NCI-H187 treated with DMSO at 0.1 percent for 48 hours (cell line): ENCODE measurements around the gene TRAF7.
"Not testable (repeated sequence)": the region's sequence is repeated elsewhere in the genome, so short reads cannot be mapped to it uniquely, and the experiment has no call there.

Source experiments
- DNase-seq: peaks from one replicate; lab custom pipeline; 2025; lab: John Stamatoyannopoulos, UW

The TRAF7 gene

GRCh38 chr16:2155091-2155950 lies at the start of gene TRAF7:
TSS of gene TRAF7 (plus strand) at chr16:2155782. CDS start at chr16:2163921, 8,139 bp downstream.
- peak; percentile 100 for DNase-seq

GRCh38 chr16:2106211-2106610 lies 49.4 kb upstream of the TRAF7 start:
- not testable (repeated sequence) for DNase-seq

- DNase-seq: not testable (repeated sequence)
These were observed 48.3 kb upstream of the TRAF7 start for GRCh38 chr16:2107121-2107790.

- not testable (repeated sequence) for DNase-seq
These were observed 47.8 kb upstream of the TRAF7 start for GRCh38 chr16:2107791-2108125.

- DNase-seq: not testable (repeated sequence)
These were observed 46.9 kb upstream of the TRAF7 start for GRCh38 chr16:2108446-2109270.

GRCh38 chr16:2109271-2109580 lies 46.4 kb upstream of the TRAF7 start:
- DNase-seq: not testable (repeated sequence)

GRCh38 chr16:2109872-2110271 lies 45.7 kb upstream of the TRAF7 start:
- DNase-seq: not testable (repeated sequence)

- DNase-seq: not testable (repeated sequence)
These were observed 45.1 kb upstream of the TRAF7 start for GRCh38 chr16:2110332-2111008.

- not testable (repeated sequence) for DNase-seq
These were observed 44.6 kb upstream of the TRAF7 start for GRCh38 chr16:2111009-2111353.

- DNase-seq: not testable (repeated sequence)
These were observed 43.9 kb upstream of the TRAF7 start for GRCh38 chr16:2111412-2112335.

GRCh38 chr16:2112539-2113106 lies 43.0 kb upstream of the TRAF7 start:
- DNase-seq: not testable (repeated sequence)

- not testable (repeated sequence) for DNase-seq
These were observed 41.4 kb upstream of the TRAF7 start for GRCh38 chr16:2114225-2114624.

GRCh38 chr16:2114885-2115590 lies 40.5 kb upstream of the TRAF7 start:
- DNase-seq: not testable (repeated sequence)

GRCh38 chr16:2115591-2115973 lies 40.0 kb upstream of the TRAF7 start:
- no peak for DNase-seq

- not testable (repeated sequence) for DNase-seq
These were observed 39.2 kb upstream of the TRAF7 start for GRCh38 chr16:2116428-2116827.

GRCh38 chr16:2117341-2117740 lies 38.2 kb upstream of the TRAF7 start:
- not testable (repeated sequence) for DNase-seq

GRCh38 chr16:2117960-2118722 lies 37.4 kb upstream of the TRAF7 start:
- not testable (repeated sequence) for DNase-seq

- DNase-seq: not testable (repeated sequence)
These were observed 34.3 kb upstream of the TRAF7 start for GRCh38 chr16:2121325-2121724.

- DNase-seq: no peak
These were observed 33.7 kb upstream of the TRAF7 start for GRCh38 chr16:2121853-2122252.
